ENCODE measurements around the gene HK2. TPM values are rescaled to one million over a fixed set of nuclear protein-coding genes. Genes with fewer than 3 reads are reported as not detected.

The HK2 gene
- total and polyA plus RNA-seq, 8 donors: 0.47 to 8.6 (median 2.9) TPM

GRCh38 chr2:74864728-74865722 lies 31.1 kb downstream of the HK2 start:
- no peak for FAIRE-seq
- H3K27me3 ChIP-seq: no peaks in the 10 kb centered on the region
- no peaks in the 10 kb centered on the region for H3K9me3 ChIP-seq
- H3K4me3 ChIP-seq: no peak overlapping the region
- WGBS, 2 donors: 87 to 90% methylated on average over 20 of the region's 20 CpGs
- ATAC-seq: no peak
- H3K36me3 ChIP-seq: no peaks in the 10 kb centered on the region
- TF ChIP-seq CTCF (IDR thresholded peaks at IDR 0.05): no peak
- no peak overlapping the region for H3K27ac ChIP-seq
- no peak for DNase-seq
- intact Hi-C loops (cut with DNase I): no loop called here
- peaks cover 0 to 12% (median 0%) of the 10 kb centered on the region in 3 donors for H3K4me1 ChIP-seq

- H3K4me1 ChIP-seq: peaks cover 0 to 12% (median 0%) of the 10 kb centered on the region in 3 donors
- DNase-seq (peak in 1 of 6 donors; percentile 18), FAIRE-seq (no peak), ATAC-seq (peak in 1 of 4 donors; percentile 56)
- no peak for TF ChIP-seq CTCF (IDR thresholded peaks at IDR 0.05)
- H3K27me3 ChIP-seq: no peaks in the 10 kb centered on the region
- no peak overlapping the region for H3K4me3 ChIP-seq
- intact Hi-C loops (cut with DNase I): no loop called here
- no peaks in the 10 kb centered on the region for H3K9me3 ChIP-seq
- WGBS, 2 donors: 78 to 90% methylated on average over 15 of the region's 15 CpGs
- H3K36me3 ChIP-seq: no peaks in the 10 kb centered on the region
- no peak overlapping the region for H3K27ac ChIP-seq
Observed at GRCh38 chr2:74865770-74866674, 32.1 kb downstream of the HK2 start.

- peak overlapping the region in 2 of 4 donors; percentile 34 to 47 for H3K27ac ChIP-seq
- WGBS, 2 donors: 24 to 26% methylated on average over 14 of the region's 14 CpGs
- H3K36me3 ChIP-seq: no peaks in the 10 kb centered on the region
- TF ChIP-seq CTCF (IDR thresholded peaks at IDR 0.05): no peak
- no peaks in the 10 kb centered on the region for H3K9me3 ChIP-seq
- intact Hi-C loops (cut with DNase I): no loop called here
- DNase-seq: peak in 2 of 6 donors; percentile 38 to 40
- no peaks in the 10 kb centered on the region for H3K27me3 ChIP-seq
- H3K4me1 ChIP-seq: peaks cover 0 to 12% (median 0%) of the 10 kb centered on the region in 3 donors
- no peak overlapping the region for H3K4me3 ChIP-seq
- peak; percentile 57 to 84 (median 78) for ATAC-seq
- FAIRE-seq: no peak
Observed at GRCh38 chr2:74867841-74868658, 34.1 kb downstream of the HK2 start.

- DNase-seq: no peak
- no peak for ATAC-seq
- intact Hi-C loops (cut with DNase I): no loop called here
- Histone ChIP-seq H3K4me1 (peaks cover 0 to 12% (median 0%) of the 10 kb centered on the region in 3 donors), H3K9me3 (no peaks in the 10 kb centered on the region), H3K36me3 (no peaks in the 10 kb centered on the region), H3K27me3 (no peaks in the 10 kb centered on the region), H3K4me3 (no peak overlapping the region), H3K27ac (no peak overlapping the region)
- no peak for TF ChIP-seq CTCF (IDR thresholded peaks at IDR 0.05)
- no peak for FAIRE-seq
- WGBS, 2 donors: 92 to 93% methylated on average over 6 of the region's 6 CpGs
Observed at GRCh38 chr2:74869517-74869916, 35.6 kb downstream of the HK2 start.
